PFSK-1 (cell line): ENCODE measurements around the gene OTUD4.

ENCODE experiments used
- FOXP2 ChIP-seq: optimal IDR thresholded peaks from 2 replicates; pipeline ENCODE3; 2011; ENCODE audit warnings: borderline replicate concordance, control low read depth, inconsistent platforms; ENCODE audit not compliant: insufficient read depth; ENCODE audit errors: extremely low read length, extremely low read depth
- POLR2AphosphoS5 ChIP-seq: IDR thresholded peaks from 2 replicates; pipeline ENCODE4 v1.6.1; 2012; ENCODE audit warnings: low read depth, mild to moderate bottlenecking, control low read depth, low read length, moderate library complexity
- SIN3A ChIP-seq: IDR thresholded peaks from 2 replicates; pipeline ENCODE4 v1.6.1; 2012; ENCODE audit warnings: mild to moderate bottlenecking, low read length, moderate library complexity, borderline replicate concordance; ENCODE audit not compliant: insufficient read depth
- TAF1 ChIP-seq: IDR thresholded peaks from 2 replicates; pipeline ENCODE4 v1.6.1; 2012; ENCODE audit warnings: low read length, control low read depth, borderline replicate concordance; ENCODE audit not compliant: insufficient read depth
- TF ChIP-seq, protein P1 (sequence below), 2 experiments: IDR thresholded peaks; 2 replicates each; pipeline versions ENCODE4 v1.6.1 to v1.8.0; 2011 to 2012; ENCODE audit warnings: low read depth in 2 of 2, low read length in 2 of 2, control low read depth in 1 of 2, inconsistent platforms in 1 of 2, mild to moderate bottlenecking in 1 of 2, moderate library complexity in 1 of 2; ENCODE audit not compliant: insufficient read depth in 1 of 2

DNA sequence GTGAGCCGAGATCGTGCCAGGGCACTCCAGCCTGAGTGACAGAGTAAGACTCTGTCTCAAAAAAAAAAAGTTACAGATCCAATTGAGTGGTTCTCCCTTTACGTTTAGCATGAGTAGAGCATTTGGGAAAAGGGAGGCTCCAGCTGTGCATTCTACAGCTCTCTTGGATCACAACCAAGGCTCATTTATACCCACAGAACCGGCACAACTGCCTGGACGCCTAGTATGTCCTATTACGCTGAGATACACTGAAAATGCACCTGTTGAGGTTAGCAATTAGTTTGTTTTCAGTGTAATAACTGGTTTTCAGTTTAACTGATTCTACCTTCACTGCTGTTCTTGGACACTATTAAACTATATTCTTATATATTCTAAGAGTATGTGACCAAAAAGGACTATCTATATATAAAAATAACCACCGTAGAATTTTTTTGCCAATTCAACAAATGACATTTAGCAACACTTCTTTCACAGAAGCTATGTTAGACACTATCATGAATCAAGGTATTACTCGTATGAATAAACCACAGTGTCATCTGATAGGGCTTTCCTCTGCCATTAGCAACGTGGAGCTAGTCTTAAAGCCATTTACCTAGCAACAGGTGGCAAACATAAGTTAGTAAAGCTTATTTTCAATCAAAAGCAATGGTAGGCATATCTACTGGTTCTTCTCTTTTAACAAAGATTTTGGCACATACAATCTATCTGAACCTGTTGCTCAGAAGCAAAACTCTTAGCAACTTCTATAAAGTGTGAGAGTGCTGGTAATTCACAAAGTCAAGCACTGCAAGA is 3.6 kb downstream of the OTUD4 start:
- TF ChIP-seq POLR2AphosphoS5: no peak
- TF ChIP-seq SIN3A: no peak
- TF ChIP-seq, protein P1, sequence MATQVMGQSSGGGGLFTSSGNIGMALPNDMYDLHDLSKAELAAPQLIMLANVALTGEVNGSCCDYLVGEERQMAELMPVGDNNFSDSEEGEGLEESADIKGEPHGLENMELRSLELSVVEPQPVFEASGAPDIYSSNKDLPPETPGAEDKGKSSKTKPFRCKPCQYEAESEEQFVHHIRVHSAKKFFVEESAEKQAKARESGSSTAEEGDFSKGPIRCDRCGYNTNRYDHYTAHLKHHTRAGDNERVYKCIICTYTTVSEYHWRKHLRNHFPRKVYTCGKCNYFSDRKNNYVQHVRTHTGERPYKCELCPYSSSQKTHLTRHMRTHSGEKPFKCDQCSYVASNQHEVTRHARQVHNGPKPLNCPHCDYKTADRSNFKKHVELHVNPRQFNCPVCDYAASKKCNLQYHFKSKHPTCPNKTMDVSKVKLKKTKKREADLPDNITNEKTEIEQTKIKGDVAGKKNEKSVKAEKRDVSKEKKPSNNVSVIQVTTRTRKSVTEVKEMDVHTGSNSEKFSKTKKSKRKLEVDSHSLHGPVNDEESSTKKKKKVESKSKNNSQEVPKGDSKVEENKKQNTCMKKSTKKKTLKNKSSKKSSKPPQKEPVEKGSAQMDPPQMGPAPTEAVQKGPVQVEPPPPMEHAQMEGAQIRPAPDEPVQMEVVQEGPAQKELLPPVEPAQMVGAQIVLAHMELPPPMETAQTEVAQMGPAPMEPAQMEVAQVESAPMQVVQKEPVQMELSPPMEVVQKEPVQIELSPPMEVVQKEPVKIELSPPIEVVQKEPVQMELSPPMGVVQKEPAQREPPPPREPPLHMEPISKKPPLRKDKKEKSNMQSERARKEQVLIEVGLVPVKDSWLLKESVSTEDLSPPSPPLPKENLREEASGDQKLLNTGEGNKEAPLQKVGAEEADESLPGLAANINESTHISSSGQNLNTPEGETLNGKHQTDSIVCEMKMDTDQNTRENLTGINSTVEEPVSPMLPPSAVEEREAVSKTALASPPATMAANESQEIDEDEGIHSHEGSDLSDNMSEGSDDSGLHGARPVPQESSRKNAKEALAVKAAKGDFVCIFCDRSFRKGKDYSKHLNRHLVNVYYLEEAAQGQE (IDR thresholded peaks at IDR 0.05; ENCODE audit: insufficient read depth in 1 of 2, low read depth in 2 of 2, low read length in 2 of 2): no peak
- TF ChIP-seq TAF1: no peak
- no peak for TF ChIP-seq FOXP2
